ENCODE results near the gene PACS1. TPM values are rescaled to one million over a fixed set of nuclear protein-coding genes. Genes with fewer than 3 reads are reported as not detected.
"Not testable (repeated sequence)": the region's sequence is repeated elsewhere in the genome, so short reads cannot be mapped to it uniquely, and the experiment has no call there.

Gene PACS1
- total RNA-seq, 1 donor from 2014 or later, result 41.7 TPM

DNA sequence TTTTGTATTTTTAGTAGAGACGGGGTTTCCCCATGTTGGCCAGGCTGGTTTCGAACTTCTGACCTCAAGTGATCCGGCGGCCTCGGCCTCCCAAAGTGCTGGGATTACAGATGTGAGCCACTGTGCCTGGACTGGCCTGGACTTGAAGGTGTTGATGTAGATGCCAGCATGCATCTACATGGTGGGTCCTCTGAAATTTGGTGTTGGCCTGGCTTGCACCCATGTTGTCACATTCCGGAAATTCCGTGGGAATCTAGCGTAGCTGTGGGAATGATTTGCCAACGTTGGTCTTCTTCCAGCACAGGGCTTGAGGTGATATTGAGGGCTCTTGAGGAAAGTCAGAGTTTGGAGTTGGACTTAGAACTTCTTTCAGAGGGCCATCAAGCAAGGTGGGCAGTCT lies 6.5 kb downstream of the PACS1 start:
- ATAC-seq, result no peak

GRCh38 chr11:66077927-66078326 lies 7.9 kb downstream of the PACS1 start:
- no peak for ATAC-seq

DNA sequence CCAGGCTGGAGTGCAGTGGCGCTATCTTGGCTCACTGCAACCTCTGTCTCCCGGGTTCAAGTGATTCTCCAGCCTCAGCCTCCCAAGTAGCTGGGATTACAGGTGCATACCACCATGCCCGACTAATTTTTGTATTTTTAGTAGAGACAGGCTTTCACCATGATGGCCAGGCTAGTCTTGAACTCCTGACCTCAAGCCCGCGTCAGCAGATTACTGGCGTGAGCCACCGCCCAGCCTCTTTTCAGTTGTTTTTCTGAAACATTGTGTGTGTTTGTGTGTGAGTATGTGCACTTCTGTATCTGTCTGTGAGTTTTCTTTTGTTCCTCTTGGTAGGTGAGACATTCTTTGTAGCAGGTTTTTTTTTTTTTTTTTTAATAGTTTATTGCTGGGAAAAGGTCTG lies 8.9 kb downstream of the PACS1 start:
- not testable (repeated sequence) for ATAC-seq

- peak; percentile 73 for ATAC-seq
Observed at GRCh38 chr11:66080055-66080817, 10.2 kb downstream of the PACS1 start.

GRCh38 chr11:66081505-66081904 lies 11.4 kb downstream of the PACS1 start:
- peak; percentile 90 for ATAC-seq

- ATAC-seq, result no peak
Observed at GRCh38 chr11:66082946-66083698, 13.1 kb downstream of the PACS1 start.

GRCh38 chr11:66083767-66084166 lies 13.7 kb downstream of the PACS1 start:
- no peak for ATAC-seq

DNA sequence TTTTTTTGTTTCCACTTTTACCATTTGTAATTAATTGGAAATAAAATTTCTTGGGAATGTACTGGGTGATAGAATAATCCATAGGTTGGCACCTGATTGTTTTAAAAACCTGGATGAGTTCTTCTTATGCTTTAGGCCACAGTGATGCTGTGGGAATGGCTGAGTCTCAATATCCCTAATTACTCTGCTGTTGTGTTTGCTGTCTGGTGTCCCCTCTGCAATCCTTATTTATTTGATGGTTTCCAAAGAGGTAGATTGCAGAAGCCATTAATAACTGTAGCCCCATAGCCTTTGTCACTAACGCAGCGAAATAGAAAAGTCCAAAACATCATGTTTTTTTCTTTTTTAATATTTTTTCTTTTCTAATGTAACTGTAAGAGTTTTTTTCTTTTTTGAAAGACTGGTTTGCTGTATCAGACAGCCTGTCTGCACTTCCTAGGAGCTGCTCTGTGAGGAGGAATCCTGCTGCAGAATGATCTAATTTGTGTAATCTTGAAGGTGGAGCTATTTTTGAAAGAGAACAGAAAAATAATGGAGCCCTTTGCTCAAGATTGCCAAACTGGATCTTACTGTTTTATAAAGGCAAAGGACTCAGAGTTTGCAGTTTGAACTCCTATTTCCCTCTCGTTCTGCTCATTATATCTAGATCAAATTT lies 14.9 kb downstream of the PACS1 start:
- no peak for ATAC-seq

DNA sequence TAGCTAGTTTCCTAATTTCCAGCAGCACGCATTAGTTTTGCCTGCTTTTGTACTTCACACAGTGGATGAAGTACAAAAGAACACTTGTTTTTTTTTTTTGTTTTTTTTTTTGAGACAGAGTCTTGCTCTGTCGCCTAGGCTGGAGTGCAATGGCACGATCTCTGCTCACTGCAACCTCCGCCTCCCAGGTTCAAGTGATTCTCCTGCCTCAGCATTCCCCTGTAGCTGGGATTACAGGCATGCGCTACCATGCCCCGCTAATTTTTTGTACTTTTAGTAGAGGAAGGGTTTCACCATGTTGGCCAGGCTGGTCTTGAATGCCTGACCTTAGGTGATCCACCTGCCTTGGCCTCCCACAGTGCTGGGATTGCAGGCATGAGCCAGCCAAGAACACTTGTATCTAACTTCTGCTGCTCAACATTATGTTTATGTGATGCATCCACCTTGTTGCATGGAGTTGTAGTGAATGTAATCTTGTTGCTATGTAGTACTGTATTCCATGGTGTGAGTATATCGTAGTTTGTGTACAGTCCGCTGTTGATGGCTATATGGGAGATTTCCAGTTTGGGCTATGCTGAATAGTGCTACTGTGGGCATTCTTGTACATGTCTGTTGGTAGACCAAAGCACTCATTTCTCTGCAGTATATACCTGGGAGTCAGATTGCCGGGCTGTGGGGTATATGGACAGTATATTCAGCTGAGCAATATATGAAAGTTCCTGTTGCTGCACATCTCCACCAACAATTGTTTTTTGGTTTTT lies 17.3 kb downstream of the PACS1 start:
- peak; percentile 25 for ATAC-seq

DNA sequence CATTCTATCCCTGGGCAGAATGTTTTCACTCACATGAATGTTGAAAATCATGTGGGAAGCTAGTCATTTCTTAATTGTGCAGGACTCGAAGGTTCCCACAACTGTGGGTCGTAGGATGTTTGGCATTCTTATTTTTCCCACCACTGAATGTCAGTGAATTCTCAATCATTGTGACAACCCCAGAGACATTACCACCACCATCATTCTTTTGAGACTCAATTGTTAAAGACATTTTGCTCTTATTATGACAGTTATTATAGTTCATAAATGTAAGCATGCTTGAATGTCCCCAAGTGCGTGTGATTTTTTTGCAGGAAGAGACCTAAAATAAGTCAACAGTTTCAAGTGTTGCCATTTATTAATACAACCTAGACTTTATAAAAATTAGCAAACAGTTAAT lies 19.0 kb downstream of the PACS1 start:
- no peak for ATAC-seq

- ATAC-seq, result no peak
Observed at GRCh38 chr11:66090288-66090687, 20.2 kb downstream of the PACS1 start.

- ATAC-seq, result not testable (repeated sequence)
Observed at GRCh38 chr11:66092125-66092524, 22.1 kb downstream of the PACS1 start.

DNA sequence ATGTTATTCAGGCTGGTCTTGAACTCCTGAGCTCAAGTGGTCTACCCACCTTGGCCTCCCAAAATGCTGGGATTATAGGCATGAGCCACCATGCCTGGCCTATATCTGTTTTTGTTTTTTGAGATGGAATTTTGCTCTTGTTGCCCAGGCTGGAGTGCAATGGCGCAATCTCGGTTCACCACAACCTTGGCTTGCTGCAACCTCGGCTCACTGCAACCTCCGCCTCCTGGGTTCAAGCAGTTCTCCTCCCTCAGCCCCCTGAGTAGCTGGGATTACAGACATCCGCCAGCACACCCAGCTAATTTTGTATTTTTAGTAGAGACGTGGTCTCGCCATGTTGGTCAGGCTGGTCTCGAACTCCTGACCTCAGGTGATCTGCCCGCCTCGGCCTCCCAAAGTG lies 29.7 kb downstream of the PACS1 start:
- not testable (repeated sequence) for ATAC-seq

- peak; percentile 86 for ATAC-seq
Observed at GRCh38 chr11:66100272-66101065, 30.4 kb downstream of the PACS1 start.

DNA sequence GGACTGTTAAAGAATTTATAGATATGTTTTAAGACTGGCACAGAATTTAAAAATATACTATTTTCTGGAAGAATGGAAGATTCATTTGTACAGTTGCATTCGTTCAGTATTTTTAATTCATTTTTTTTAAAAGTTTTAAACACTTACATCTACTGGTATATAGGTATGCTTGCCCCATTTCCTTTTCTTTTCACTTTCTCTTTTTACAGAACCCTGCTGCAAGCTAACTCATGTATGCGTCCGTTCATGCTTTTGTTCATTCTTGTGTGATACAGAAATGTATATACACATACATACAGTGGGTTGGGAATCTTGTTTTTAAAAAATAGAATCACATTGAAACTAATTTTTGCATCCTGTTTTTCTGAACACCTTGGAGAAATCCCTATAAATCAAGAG lies 31.0 kb downstream of the PACS1 start:
- no peak for ATAC-seq

- ATAC-seq, result no peak
Observed at GRCh38 chr11:66104057-66104638, 34.1 kb downstream of the PACS1 start.

DNA sequence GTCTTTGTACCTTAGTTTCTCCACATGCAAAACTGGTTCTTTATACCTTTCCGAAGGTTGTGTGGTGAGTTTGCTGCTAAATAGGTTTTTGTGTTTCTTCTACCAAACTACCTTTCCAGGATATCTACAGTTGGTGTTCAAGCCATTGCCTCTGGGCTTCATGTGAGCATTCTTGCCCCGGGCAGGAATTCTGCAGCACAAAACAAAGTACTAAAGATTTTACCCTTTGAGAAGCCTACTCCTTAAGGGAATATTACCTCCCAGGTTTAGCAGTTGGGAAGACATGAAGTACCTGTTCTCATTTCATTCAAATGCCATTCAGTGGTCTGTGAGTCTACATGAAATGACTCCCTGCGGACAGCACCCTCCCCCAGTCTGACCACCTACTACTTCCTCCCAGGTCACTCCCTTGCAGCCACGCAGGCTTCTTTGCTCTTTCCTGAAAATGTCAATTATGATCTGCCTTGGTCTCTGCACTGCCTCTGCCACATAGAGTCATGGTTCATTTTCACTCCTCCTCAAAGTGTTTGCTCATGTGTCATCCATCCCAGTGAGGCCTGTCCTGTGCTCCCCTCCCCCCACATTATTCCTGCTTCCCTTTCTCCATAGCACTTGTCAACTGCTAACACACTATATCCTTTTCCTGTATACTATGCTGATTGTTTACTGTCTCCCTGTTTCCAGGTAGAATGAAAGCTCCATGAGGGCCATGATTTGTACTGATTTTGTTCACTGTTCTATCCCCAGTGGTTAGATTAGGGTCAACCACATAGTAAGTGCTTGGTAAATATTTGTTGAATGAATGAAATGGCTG lies 36.9 kb downstream of the PACS1 start:
- no peak for ATAC-seq

DNA sequence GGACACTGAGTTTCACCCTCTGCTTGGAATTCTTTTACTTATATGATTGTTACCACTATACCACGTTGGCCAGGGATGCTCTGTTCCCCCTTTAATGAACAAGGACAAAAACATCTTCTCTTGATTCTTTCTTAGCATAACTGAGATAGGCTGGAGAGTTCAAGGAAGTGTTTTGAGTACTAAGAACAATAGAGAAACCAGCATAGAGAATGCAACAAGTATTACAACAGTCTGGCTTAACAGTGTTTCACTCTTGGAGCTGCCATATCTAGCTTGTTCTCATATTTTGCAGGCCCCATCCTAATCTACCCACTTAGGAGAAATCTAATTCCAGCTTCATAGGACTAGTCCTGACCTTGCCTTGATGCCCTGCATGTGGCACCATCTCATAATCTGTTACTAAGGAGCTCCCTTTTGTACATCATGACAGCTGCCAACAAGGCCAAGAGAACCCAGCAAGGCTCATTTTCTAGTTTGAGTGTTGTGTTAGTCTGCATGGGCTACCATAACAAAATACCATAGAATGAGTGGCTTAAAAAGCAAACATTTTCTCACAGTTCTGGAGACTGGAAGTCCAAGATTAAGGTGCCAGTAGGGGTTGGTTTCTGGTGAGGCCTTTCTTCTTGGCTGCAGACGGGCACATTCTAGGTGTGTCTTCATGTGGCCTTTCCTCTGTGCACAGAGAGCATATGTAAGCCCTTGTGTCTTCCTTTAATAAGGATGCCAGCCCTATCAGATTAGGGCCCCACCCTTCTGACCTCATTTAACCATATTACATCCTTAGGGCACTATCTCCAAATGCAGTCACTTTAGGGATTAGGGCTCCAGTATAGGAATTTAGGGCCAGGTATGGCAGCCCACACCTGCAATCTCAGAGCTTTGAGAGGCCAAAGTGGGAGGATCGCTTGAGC lies 37.8 kb downstream of the PACS1 start:
- no peak for ATAC-seq

DNA sequence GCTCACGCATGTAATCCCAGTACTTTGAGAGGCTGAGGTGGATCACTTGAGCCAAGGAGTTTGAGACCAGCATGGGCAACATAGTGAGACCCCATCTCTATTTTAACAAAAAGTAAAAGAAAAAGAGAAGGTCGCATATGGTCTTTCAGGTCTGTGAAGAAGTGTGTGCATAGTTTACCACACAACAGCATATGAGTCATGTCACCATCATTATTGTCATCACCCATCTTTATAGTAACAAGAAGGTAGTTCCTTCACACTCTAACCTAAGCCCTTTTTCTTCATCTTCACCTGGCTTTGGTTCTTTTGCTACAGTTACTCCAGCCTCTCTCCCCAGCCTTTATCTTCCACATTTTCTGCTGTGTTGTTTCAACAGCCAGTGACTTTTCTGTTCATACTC lies 39.2 kb downstream of the PACS1 start:
- ATAC-seq, result no peak

GRCh38 chr11:66111158-66111557 lies 41.1 kb downstream of the PACS1 start:
- peak; percentile 32 for ATAC-seq

Data from esophagus mucosa (tissue), 1 donor.